Ishikawa (cell line): ENCODE results near the gene ELFN1.

Experiments
- CREB1 ChIP-seq: IDR thresholded peaks from 2 replicates; pipeline ENCODE4 v1.6.1; 2012; ENCODE audit warnings: low read depth
- EGR1 ChIP-seq: IDR thresholded peaks from 2 replicates; pipeline ENCODE4 v1.6.1; 2012
- EP300 ChIP-seq: IDR thresholded peaks from 2 replicates; pipeline ENCODE4 v1.6.1; 2012; ENCODE audit warnings: borderline replicate concordance
- FOXM1 ChIP-seq: IDR thresholded peaks from 2 replicates; pipeline ENCODE4 v1.6.1; 2012; ENCODE audit warnings: low read depth, borderline replicate concordance
- NFIC ChIP-seq: IDR thresholded peaks from 2 replicates; pipeline ENCODE4 v1.6.1; 2012
- RAD21 ChIP-seq: IDR thresholded peaks from 2 replicates; pipeline ENCODE4 v1.6.1; 2012; ENCODE audit warnings: low read depth
- TAF1 ChIP-seq: IDR thresholded peaks from 2 replicates; pipeline ENCODE4 v1.6.1; 2012; ENCODE audit warnings: low read depth, mild to moderate bottlenecking
- TCF12 ChIP-seq: IDR thresholded peaks from 2 replicates; pipeline ENCODE4 v1.6.1; 2012; ENCODE audit warnings: low read depth
- YY1 ChIP-seq: IDR thresholded peaks from 2 replicates; pipeline ENCODE4 v1.6.1; 2012; ENCODE audit warnings: low read depth
- TF ChIP-seq, protein P1 (sequence below): IDR thresholded peaks from 2 replicates; pipeline ENCODE4 v1.6.1; 2012; ENCODE audit warnings: low read depth, mild to moderate bottlenecking
- TF ChIP-seq, protein P2 (sequence below): IDR thresholded peaks from 2 replicates; pipeline ENCODE4 v1.6.1; 2012

DNA sequence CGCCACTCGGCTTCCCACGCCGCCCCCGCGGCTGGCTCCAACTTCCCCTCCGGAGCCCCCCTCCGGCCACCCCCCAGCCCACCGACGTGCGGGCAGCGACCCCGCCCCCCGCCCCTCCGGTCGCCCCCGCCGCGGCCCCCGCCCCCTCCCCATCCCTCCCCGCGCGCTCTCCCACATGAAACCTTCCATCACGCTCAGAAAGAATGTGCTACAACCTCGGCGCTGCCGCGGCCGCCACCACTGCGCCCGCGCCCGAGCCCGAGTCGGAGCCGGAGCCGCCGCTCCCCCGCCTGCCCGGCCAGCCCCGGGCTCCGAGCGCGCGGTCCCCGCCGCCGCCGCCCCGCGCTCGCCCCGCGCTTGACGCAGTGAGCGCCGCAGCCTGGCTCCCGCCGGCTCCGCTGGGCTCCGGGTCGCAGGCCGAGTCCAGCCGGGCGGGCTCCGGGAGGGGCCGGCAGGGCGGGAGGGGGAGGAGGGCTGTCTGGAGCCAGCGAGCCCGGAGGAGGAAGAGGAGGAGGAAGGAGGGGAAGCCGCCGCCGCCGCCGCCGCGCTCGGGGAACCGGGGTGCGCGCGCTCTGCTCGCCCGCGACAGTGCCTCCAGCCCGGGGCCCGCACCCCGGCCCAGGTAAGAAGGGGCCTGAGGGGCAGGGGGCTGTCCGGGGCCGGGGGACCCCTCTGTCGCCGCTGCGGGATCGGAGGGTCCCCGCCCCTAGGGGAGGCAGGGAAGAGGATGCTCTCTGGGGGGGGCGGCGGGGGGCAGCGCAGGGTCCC is 4.3 kb upstream of the ELFN1 start:
- TF ChIP-seq FOXM1 (no peak), EP300 (no peak), YY1 (no peak), TAF1 (no peak), NFIC (no peak), TCF12 (no peak), CREB1 (no peak), RAD21 (no peak), EGR1 (no peak)
- TF ChIP-seq, protein P1, sequence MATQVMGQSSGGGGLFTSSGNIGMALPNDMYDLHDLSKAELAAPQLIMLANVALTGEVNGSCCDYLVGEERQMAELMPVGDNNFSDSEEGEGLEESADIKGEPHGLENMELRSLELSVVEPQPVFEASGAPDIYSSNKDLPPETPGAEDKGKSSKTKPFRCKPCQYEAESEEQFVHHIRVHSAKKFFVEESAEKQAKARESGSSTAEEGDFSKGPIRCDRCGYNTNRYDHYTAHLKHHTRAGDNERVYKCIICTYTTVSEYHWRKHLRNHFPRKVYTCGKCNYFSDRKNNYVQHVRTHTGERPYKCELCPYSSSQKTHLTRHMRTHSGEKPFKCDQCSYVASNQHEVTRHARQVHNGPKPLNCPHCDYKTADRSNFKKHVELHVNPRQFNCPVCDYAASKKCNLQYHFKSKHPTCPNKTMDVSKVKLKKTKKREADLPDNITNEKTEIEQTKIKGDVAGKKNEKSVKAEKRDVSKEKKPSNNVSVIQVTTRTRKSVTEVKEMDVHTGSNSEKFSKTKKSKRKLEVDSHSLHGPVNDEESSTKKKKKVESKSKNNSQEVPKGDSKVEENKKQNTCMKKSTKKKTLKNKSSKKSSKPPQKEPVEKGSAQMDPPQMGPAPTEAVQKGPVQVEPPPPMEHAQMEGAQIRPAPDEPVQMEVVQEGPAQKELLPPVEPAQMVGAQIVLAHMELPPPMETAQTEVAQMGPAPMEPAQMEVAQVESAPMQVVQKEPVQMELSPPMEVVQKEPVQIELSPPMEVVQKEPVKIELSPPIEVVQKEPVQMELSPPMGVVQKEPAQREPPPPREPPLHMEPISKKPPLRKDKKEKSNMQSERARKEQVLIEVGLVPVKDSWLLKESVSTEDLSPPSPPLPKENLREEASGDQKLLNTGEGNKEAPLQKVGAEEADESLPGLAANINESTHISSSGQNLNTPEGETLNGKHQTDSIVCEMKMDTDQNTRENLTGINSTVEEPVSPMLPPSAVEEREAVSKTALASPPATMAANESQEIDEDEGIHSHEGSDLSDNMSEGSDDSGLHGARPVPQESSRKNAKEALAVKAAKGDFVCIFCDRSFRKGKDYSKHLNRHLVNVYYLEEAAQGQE: no peak
- TF ChIP-seq, protein P2, sequence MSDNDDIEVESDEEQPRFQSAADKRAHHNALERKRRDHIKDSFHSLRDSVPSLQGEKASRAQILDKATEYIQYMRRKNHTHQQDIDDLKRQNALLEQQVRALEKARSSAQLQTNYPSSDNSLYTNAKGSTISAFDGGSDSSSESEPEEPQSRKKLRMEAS: no peak
